T-cell (primary cell): ENCODE results near the gene HHAT. TPM values are rescaled to one million over a fixed set of nuclear protein-coding genes. Genes with fewer than 3 reads are reported as not detected.

Experiments
- ATAC-seq, 4 experiments: fragments of 200-7000 bp in 3 of 4; fragments of 150-1000 bp in 1 of 4; cut with Tn5 transposase; replicated peaks in 1 of 4; 1 replicate in 3 of 4; 2 replicates in 1 of 4; pipeline ENCODE4 v1.10.0; 2021; ENCODE audit warnings: moderate library complexity in 3 of 4, mild to moderate bottlenecking in 2 of 4, moderate number of reproducible peaks in 1 of 4
- CTCF ChIA-PET, 2 donors: fragments of 300-600 bp; sonication (Branson Sonifier 250); formaldehyde crosslinking; loops; one replicate each; lab custom pipeline; 2022; ENCODE audit warnings: antibody characterized with exemption in 2 of 2; lab: Charles Lee
- POLR2A ChIA-PET, 2 donors: fragments of 300-600 bp; sonication (Branson Sonifier 250); formaldehyde crosslinking; loops; one replicate each; lab custom pipeline; 2022; ENCODE audit warnings: antibody characterized with exemption in 2 of 2; lab: Charles Lee
- DNase-seq, 35 experiments: peaks; one replicate each; pipeline versions ENCODE4 v3.0.0 to v3.0.0-alpha.2; 2013 to 2023
- H3K27ac ChIP-seq: one replicate; pipeline ENCODE4 v1.5.1; 2013; ENCODE audit warnings: low read length
- H3K27me3 ChIP-seq, 2 experiments: replicated peaks in 1 of 2; 1 replicate in 1 of 2; 2 replicates in 1 of 2; pipeline versions ENCODE4 v1.6.1 to v1.7.0; 2013; ENCODE audit warnings: low read length in 1 of 2, mixed read lengths in 1 of 2; ENCODE audit not compliant: control insufficient read depth in 2 of 2, insufficient read depth in 2 of 2; ENCODE audit errors: extremely low read depth in 1 of 2
- H3K36me3 ChIP-seq, 2 donors: 1 replicate in 1 of 2; 2 replicates in 1 of 2; pipeline versions ENCODE4 v1.6.1 to v1.7.0; 2013; ENCODE audit warnings: low read length in 1 of 2; ENCODE audit not compliant: control insufficient read depth in 2 of 2, insufficient read depth in 1 of 2; ENCODE audit errors: extremely low read depth in 1 of 2
- H3K4me1 ChIP-seq, 2 experiments: 1 replicate in 1 of 2; 2 replicates in 1 of 2; pipeline versions ENCODE4 v1.6.1 to v1.7.0; 2013; ENCODE audit warnings: low read length in 2 of 2, mixed read lengths in 1 of 2; ENCODE audit not compliant: insufficient read depth in 2 of 2, control insufficient read depth in 1 of 2; ENCODE audit errors: extremely low read depth in 1 of 2
- H3K4me3 ChIP-seq, 2 donors: 1 replicate in 1 of 2; 2 replicates in 1 of 2; pipeline versions ENCODE4 v1.5.1 to v1.7.0; 2013; ENCODE audit warnings: mild to moderate bottlenecking in 2 of 2, low read length in 1 of 2, moderate library complexity in 1 of 2; ENCODE audit not compliant: control insufficient read depth in 1 of 2; ENCODE audit errors: extremely low read depth in 1 of 2
- H3K9me3 ChIP-seq: 2 replicates; pipeline ENCODE4 v1.7.0; 2013
- H3K27ac Mint-ChIP-seq, 2 donors: one replicate each; pipeline ENCODE4 v1.8.0; 2020 to 2021; ENCODE audit warnings: mild to moderate bottlenecking in 2 of 2, mixed read lengths in 2 of 2
- H3K27me3 Mint-ChIP-seq, 2 donors: one replicate each; pipeline ENCODE4 v1.8.0; 2021 to 2022; ENCODE audit warnings: mixed read lengths in 2 of 2
- H3K36me3 Mint-ChIP-seq: one replicate; pipeline ENCODE4 v1.8.0; 2021; ENCODE audit warnings: mixed read lengths
- H3K4me1 Mint-ChIP-seq, 3 donors: one replicate each; pipeline ENCODE4 v1.8.0; 2020 to 2022; ENCODE audit warnings: mixed read lengths in 3 of 3, mild to moderate bottlenecking in 1 of 3
- H3K4me3 Mint-ChIP-seq, 3 donors: one replicate each; pipeline ENCODE4 v1.8.0; 2020 to 2022; ENCODE audit warnings: mild to moderate bottlenecking in 3 of 3, mixed read lengths in 3 of 3, moderate library complexity in 3 of 3
- H3K9me3 Mint-ChIP-seq, 3 donors: one replicate each; pipeline ENCODE4 v1.8.0; 2020 to 2022; ENCODE audit warnings: mixed read lengths in 3 of 3
- WGBS: methylation state at CpG from one replicate; pipeline ENCODE4 v1.1.5; 2013; ENCODE audit warnings: missing lambda C conversion rate; ENCODE audit not compliant: insufficient coverage; 5-methylcytosine and 5-hydroxymethylcytosine counted together
- total RNA-seq, 35 experiments: library from RNA in 6 of 35; stranded (reverse) in 6 of 35; fragments of 120-200 nt in 1 of 35; gene quantifications; one replicate each; pipeline versions ENCODE4 v1.2.1 to v1.2.4 and lab custom pipeline; 2013 to 2026

Gene HHAT
- total RNA-seq, 5 donors from 2014 or later (not counting 1 experiment from before 2014, with no cell fraction given), result 2.2 to 7.9 (median 4.1) TPM

GRCh38 chr1:210525716-210526454, 197.2 kb downstream of the HHAT start:
- POLR2A ChIA-PET, result no interaction called here
- Histone ChIP-seq H3K4me3 (no peak overlapping the region), H3K9me3 (no peaks in the 10 kb centered on the region), H3K4me1 (no peaks in the 10 kb centered on the region), H3K36me3 (no peaks in the 10 kb centered on the region), H3K27me3 (no peaks in the 10 kb centered on the region), H3K27ac (no peak overlapping the region)
- H3K27ac Mint-ChIP-seq, result no peak overlapping the region
- no peaks in the 10 kb centered on the region for H3K4me1 Mint-ChIP-seq
- CTCF ChIA-PET, result no interaction called here
- 92% methylated on average over 11 of the region's 13 CpGs for WGBS
- ATAC-seq (no peak), DNase-seq (no peak)
- H3K36me3 Mint-ChIP-seq, result peaks cover 3% of the 10 kb centered on the region
- no peak overlapping the region for H3K4me3 Mint-ChIP-seq
- H3K9me3 Mint-ChIP-seq, result no peaks in the 10 kb centered on the region
- H3K27me3 Mint-ChIP-seq, result no peaks in the 10 kb centered on the region

DNA sequence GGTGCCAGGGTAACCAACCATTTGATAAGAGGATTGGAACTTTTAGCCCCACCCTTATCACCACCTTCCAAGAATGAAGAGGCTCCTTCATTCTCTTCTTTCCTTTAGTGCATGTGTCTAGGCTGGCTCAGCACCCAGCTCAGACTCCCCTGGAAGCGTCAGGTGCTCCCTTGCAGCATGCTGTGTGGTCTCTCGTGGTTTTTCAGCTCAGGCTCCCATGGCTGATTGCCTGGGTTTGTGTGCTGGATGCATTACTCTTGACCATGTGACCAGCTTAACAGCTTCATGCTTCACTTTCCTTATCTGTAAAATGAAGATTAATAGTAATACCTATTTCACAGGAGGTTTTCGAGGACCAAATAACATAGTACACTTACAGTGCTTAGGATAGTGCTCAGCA, 198.4 kb downstream of the HHAT start:
- DNase-seq (no peak), ATAC-seq (no peak)
- Mint-ChIP-seq H3K4me1 (no peaks in the 10 kb centered on the region), H3K4me3 (no peak overlapping the region), H3K36me3 (no peaks in the 10 kb centered on the region), H3K27ac (no peak overlapping the region), H3K27me3 (no peaks in the 10 kb centered on the region), H3K9me3 (no peaks in the 10 kb centered on the region)
- H3K4me1 ChIP-seq, result no peaks in the 10 kb centered on the region
- POLR2A ChIA-PET, result no interaction called here
- CTCF ChIA-PET, result no interaction called here
- H3K4me3 ChIP-seq, result no peak overlapping the region
- WGBS, result 48% methylated on average over 2 of the region's 3 CpGs
- H3K36me3 ChIP-seq, result no peaks in the 10 kb centered on the region
- no peaks in the 10 kb centered on the region for H3K27me3 ChIP-seq
- no peaks in the 10 kb centered on the region for H3K9me3 ChIP-seq
- H3K27ac ChIP-seq, result no peak overlapping the region

DNA sequence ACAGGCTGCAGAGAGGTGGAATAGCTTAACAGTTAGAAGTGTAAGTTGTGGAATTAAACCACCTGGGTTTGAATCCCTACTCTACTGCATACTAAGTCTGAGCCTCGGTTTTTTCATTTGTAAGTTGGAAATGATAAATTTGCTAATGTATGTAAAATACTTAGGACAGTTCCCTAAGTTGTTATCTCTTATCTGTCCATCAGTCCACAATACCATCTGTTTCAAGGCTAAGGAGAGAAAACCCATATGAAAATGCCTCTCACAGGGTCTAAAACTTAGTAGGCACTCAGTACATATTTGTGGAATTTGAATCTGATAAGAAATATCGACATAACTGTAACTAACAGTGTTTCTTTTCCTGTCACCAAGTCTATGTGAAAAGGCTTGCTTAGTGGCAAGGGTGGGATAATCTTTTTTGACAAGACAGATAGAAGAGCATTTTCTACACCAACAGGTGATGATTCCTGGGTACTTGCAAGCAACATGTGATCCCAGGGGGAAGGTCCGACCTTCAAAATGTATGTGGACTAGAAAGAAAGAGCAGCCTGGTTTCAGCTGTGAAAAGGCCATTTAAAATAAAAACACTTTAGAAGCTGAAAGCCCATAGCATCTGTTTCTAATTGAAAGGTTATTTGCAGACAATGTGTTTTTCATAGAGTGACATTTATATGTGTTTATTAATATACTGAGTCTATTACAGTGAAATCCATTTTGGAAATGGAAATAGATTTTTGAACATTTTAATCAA, 202.9 kb downstream of the HHAT start:
- H3K4me1 Mint-ChIP-seq, result no peaks in the 10 kb centered on the region
- no peaks in the 10 kb centered on the region for H3K4me1 ChIP-seq
- H3K9me3 ChIP-seq, result no peaks in the 10 kb centered on the region
- WGBS, result no CpG with 5 or more reads among the region's 3 CpGs
- H3K27ac Mint-ChIP-seq, result no peak overlapping the region
- CTCF ChIA-PET, result no interaction called here
- no peak overlapping the region for H3K4me3 Mint-ChIP-seq
- H3K27me3 ChIP-seq, result no peaks in the 10 kb centered on the region
- ATAC-seq, result no peak
- no peak for DNase-seq
- H3K27me3 Mint-ChIP-seq, result no peaks in the 10 kb centered on the region
- H3K36me3 Mint-ChIP-seq, result no peaks in the 10 kb centered on the region
- POLR2A ChIA-PET, result no interaction called here
- no peaks in the 10 kb centered on the region for H3K36me3 ChIP-seq
- H3K27ac ChIP-seq, result no peak overlapping the region
- no peak overlapping the region for H3K4me3 ChIP-seq
- H3K9me3 Mint-ChIP-seq, result no peaks in the 10 kb centered on the region

- Mint-ChIP-seq H3K27me3 (no peaks in the 10 kb centered on the region), H3K9me3 (no peaks in the 10 kb centered on the region), H3K4me1 (no peaks in the 10 kb centered on the region), H3K4me3 (no peak overlapping the region), H3K36me3 (no peaks in the 10 kb centered on the region), H3K27ac (no peak overlapping the region)
- Histone ChIP-seq H3K27ac (no peak overlapping the region), H3K9me3 (no peaks in the 10 kb centered on the region), H3K4me3 (no peak overlapping the region), H3K36me3 (no peaks in the 10 kb centered on the region), H3K27me3 (no peaks in the 10 kb centered on the region), H3K4me1 (no peaks in the 10 kb centered on the region)
- DNase-seq (no peak), ATAC-seq (no peak)
- CTCF ChIA-PET, result no interaction called here
- POLR2A ChIA-PET, result no interaction called here
- WGBS, result 100% methylated on average over 1 of the region's 1 CpG
Observed at GRCh38 chr1:210532223-210532598, 203.5 kb downstream of the HHAT start.

DNA sequence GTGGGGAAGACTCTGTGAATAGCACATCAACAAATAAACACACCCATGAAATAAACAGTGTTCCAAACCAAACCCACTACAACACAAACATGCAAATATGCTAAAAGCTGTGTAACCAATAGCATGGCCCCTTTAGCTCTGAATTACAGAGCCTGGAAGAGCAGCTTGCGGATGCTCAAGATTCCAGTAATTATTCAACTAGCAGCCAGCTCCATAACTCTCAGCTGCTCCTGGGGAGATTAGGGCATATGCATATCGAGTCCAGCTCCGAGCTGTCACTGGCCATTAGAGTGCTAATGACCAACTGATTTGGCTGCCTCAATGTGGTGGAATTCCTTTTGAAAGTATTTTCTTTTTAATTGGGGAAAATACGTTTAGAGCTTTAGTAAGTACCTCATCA, 207.1 kb downstream of the HHAT start:
- Mint-ChIP-seq H3K27ac (no peak overlapping the region), H3K36me3 (no peaks in the 10 kb centered on the region), H3K9me3 (no peaks in the 10 kb centered on the region), H3K4me1 (no peaks in the 10 kb centered on the region), H3K27me3 (no peaks in the 10 kb centered on the region), H3K4me3 (no peak overlapping the region)
- no peaks in the 10 kb centered on the region for H3K4me1 ChIP-seq
- H3K27me3 ChIP-seq, result no peaks in the 10 kb centered on the region
- H3K9me3 ChIP-seq, result no peaks in the 10 kb centered on the region
- H3K36me3 ChIP-seq, result no peaks in the 10 kb centered on the region
- no peak for DNase-seq
- ChIA-PET CTCF (interaction anchor here in 1 of 2 donors (0.5 to 0.7 kb wide), 3 partner anchors 16 to 1436 kb away, joined by 3 to 4 read pairs (median 4); no protein-coding TSS in a partner anchor), POLR2A (no interaction called here)
- WGBS, result no CpG with 5 or more reads among the region's 4 CpGs
- no peak overlapping the region for H3K4me3 ChIP-seq
- no peak overlapping the region for H3K27ac ChIP-seq
- ATAC-seq, result no peak

DNA sequence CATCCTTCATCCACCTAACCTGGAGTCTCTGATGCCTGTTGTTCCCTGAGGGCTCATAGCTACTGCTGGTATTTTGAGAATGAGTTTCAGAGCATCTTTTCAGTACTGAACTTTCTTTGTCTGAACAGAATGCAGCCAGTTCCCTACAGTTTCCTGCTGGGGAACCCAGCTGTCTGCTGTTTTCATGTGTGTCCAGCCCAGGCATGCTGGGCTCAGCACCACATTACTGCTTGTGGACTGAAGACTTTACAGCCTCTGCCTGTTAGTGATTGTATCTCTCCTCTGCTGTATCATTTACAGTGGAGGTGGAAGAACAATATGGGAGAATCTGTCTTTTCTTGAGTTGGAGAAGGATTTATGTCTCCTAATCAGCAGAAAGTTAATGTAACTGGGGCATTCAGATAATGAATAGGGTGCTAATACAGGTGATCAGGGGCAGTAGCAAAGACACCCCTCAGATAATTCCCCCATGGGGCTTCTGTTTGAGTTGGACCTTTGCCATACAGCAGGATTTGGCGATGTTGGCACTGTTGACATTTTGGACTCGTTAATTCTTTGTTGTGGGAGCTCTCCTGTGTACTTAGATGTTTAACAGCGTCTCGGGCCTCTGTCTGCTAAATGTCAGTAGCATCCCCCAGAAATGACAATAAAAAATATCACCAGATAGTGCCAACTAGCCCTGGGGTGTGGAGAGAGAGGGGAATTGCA, 207.7 kb downstream of the HHAT start:
- H3K4me3 Mint-ChIP-seq, result no peak overlapping the region
- no CpG with 5 or more reads among the region's 4 CpGs for WGBS
- ATAC-seq (no peak), DNase-seq (no peak)
- H3K27ac Mint-ChIP-seq, result no peak overlapping the region
- Histone ChIP-seq H3K4me1 (no peaks in the 10 kb centered on the region), H3K36me3 (no peaks in the 10 kb centered on the region), H3K27ac (no peak overlapping the region), H3K4me3 (no peak overlapping the region), H3K27me3 (no peaks in the 10 kb centered on the region), H3K9me3 (no peaks in the 10 kb centered on the region)
- ChIA-PET POLR2A (no interaction called here), CTCF (interaction anchor here in 1 of 2 donors (0.5 to 0.6 kb wide), 2 partner anchors 17 to 29 kb away, joined by 4 read pairs; no protein-coding TSS in a partner anchor)
- no peaks in the 10 kb centered on the region for H3K27me3 Mint-ChIP-seq
- H3K4me1 Mint-ChIP-seq, result no peaks in the 10 kb centered on the region
- H3K9me3 Mint-ChIP-seq, result no peaks in the 10 kb centered on the region
- no peaks in the 10 kb centered on the region for H3K36me3 Mint-ChIP-seq
